HepG2 (cell line): Measurements from ENCODE around the gene SMURF1. TPM values are rescaled to one million over a fixed set of nuclear protein-coding genes. Genes with fewer than 3 reads are reported as not detected.

Experiments used
- ATAC-seq: fragments of 200-7000 bp; cut with Tn5 transposase; 3 replicates; pipeline ENCODE4 v1.9.1; 2020; ENCODE audit warnings: mild to moderate bottlenecking, moderate library complexity
- BruUV-seq: library from RNA; stranded (reverse); fragments of 400-500 nt; replicated peaks from 2 replicates; lab custom pipeline; 2021; lab: Mats Ljungman, UMichigan
- CTCF ChIA-PET: fragments of 300-600 bp; formaldehyde crosslinking; extraction: SDS; loops from one replicate; lab custom pipeline; 2021; ENCODE audit warnings: low total read pairs, inconsistent platforms, low intra/inter-chr PET ratio; lab: Yijun Ruan, JAX
- POLR2A ChIA-PET: fragments of 350-600 bp; sonication (Branson Sonifier 250); formaldehyde crosslinking; loops from one replicate; lab custom pipeline; 2020; ENCODE audit warnings: antibody characterized with exemption, inconsistent platforms; lab: Yijun Ruan, JAX
- DNase-seq: peaks from one replicate; pipeline ENCODE4 v3.0.0-alpha.2; 2015; ENCODE audit warnings: low spot score
- FAIRE-seq: peaks from 3 replicates; lab custom pipeline; 2011; peaks lifted over from hg19 to GRCh38; lab: Jason Lieb, UNC
- H2AFZ ChIP-seq: one replicate; pipeline ENCODE4 v1.6.1; 2011; ENCODE audit warnings: low read length, inconsistent platforms
- H3K27ac ChIP-seq: fragments of 300-600 bp; 3 replicates; pipeline ENCODE4 v1.8.0; 2011; ENCODE audit warnings: mixed run types, mild to moderate bottlenecking, mixed read lengths, low read length, inconsistent platforms; ENCODE audit not compliant: insufficient read depth; ENCODE audit errors: extremely low read length
- H3K27me3 ChIP-seq, 2 experiments: fragments of 200-600 bp in 1 of 2; 2 replicates in 1 of 2; 3 replicates in 1 of 2; pipeline versions ENCODE4 v1.6.0 to v1.8.0; 2011; ENCODE audit warnings: low read length in 2 of 2, mild to moderate bottlenecking in 2 of 2, moderate library complexity in 2 of 2, inconsistent platforms in 1 of 2; ENCODE audit not compliant: insufficient read depth in 2 of 2, control insufficient read depth in 1 of 2
- H3K36me3 ChIP-seq, 2 experiments: fragments of 200-600 bp in 1 of 2; replicated peaks in 1 of 2; 2 replicates in 1 of 2; 3 replicates in 1 of 2; pipeline versions ENCODE4 v1.5.1 to v1.8.0; 2011; ENCODE audit warnings: low read length in 2 of 2, inconsistent platforms in 1 of 2; ENCODE audit not compliant: insufficient read depth in 2 of 2, control insufficient read depth in 1 of 2
- H3K4me1 ChIP-seq: 2 replicates; pipeline ENCODE4 v1.5.1; 2012; ENCODE audit warnings: low read length, inconsistent platforms; ENCODE audit not compliant: insufficient read depth
- H3K4me2 ChIP-seq: 2 replicates; pipeline ENCODE4 v1.6.0; 2011; ENCODE audit warnings: low read depth, low read length, inconsistent platforms
- H3K4me3 ChIP-seq, 3 experiments: fragments of 200-600 bp in 1 of 3; sonication (generic), shearing (Covaris generic) in 1 of 3; replicated peaks in 1 of 3; 2 replicates each; pipeline ENCODE4 v1.5.1; 2011 to 2016; ENCODE audit warnings: low read length in 3 of 3, inconsistent platforms in 2 of 3, low read depth in 2 of 3, mild to moderate bottlenecking in 2 of 3, control low read depth in 1 of 3, mixed read lengths in 1 of 3; ENCODE audit not compliant: insufficient read depth in 1 of 3
- H3K79me2 ChIP-seq: one replicate; pipeline ENCODE4 v1.6.1; 2011; ENCODE audit warnings: low read length, inconsistent platforms; ENCODE audit not compliant: insufficient read depth
- H3K9ac ChIP-seq: 2 replicates; pipeline ENCODE4 v1.6.0; 2011; ENCODE audit warnings: mild to moderate bottlenecking, low read depth, low read length, inconsistent platforms; ENCODE audit not compliant: insufficient read depth
- H3K9me3 ChIP-seq: 2 replicates; pipeline ENCODE4 v1.5.1; 2012; ENCODE audit warnings: mild to moderate bottlenecking, low read length
- H4K20me1 ChIP-seq: 2 replicates; pipeline ENCODE4 v1.6.0; 2011; ENCODE audit warnings: inconsistent platforms, mild to moderate bottlenecking, low read length, moderate library complexity; ENCODE audit not compliant: insufficient read depth
- AKNA ChIP-seq: sonication (generic); formaldehyde crosslinking; IDR thresholded peaks from 2 replicates; pipeline ENCODE4 v1.4.0; 2020; ENCODE audit warnings: missing genetic modification reagents, borderline replicate concordance
- CBX1 ChIP-seq: IDR thresholded peaks from one replicate; pipeline ENCODE4 v1.6.1; 2016; ENCODE audit warnings: antibody characterized with exemption, low read depth
- CSRNP1 ChIP-seq: sonication (generic); formaldehyde crosslinking; IDR thresholded peaks from 2 replicates; pipeline ENCODE4 v1.8.1; 2023; ENCODE audit warnings: mild to moderate bottlenecking, missing genetic modification reagents
- GLMP ChIP-seq: sonication (generic); formaldehyde crosslinking; IDR thresholded peaks from 2 replicates; pipeline ENCODE4 v1.9.0; 2021; ENCODE audit warnings: missing genetic modification reagents, mild to moderate bottlenecking, borderline replicate concordance
- NCOA1 ChIP-seq: sonication (generic); formaldehyde crosslinking; IDR thresholded peaks from 2 replicates; pipeline ENCODE4 v1.9.0; 2021; ENCODE audit warnings: missing genetic modification reagents
- NFE2 ChIP-seq: sonication (generic); formaldehyde crosslinking; IDR thresholded peaks from 2 replicates; pipeline ENCODE4 v1.4.0; 2020; ENCODE audit warnings: missing genetic modification reagents
- SIX1 ChIP-seq: sonication (generic); formaldehyde crosslinking; IDR thresholded peaks from 2 replicates; pipeline ENCODE4 v1.4.0; 2020; ENCODE audit warnings: missing genetic modification reagents, borderline replicate concordance
- SNAPC5 ChIP-seq: sonication (generic); formaldehyde crosslinking; IDR thresholded peaks from 2 replicates; pipeline ENCODE4 v1.8.1; 2023; ENCODE audit warnings: mild to moderate bottlenecking, missing genetic modification reagents, borderline replicate concordance
- TARDBP ChIP-seq: sonication (generic); formaldehyde crosslinking; IDR thresholded peaks from 2 replicates; pipeline ENCODE4 v1.8.0; 2022; ENCODE audit warnings: mild to moderate bottlenecking, missing genetic modification reagents
- WIZ ChIP-seq: sonication (generic); formaldehyde crosslinking; IDR thresholded peaks from 2 replicates; pipeline ENCODE4 v1.5.1; 2020; ENCODE audit warnings: mild to moderate bottlenecking, missing genetic modification reagents
- ZFP37 ChIP-seq: sonication (generic); formaldehyde crosslinking; IDR thresholded peaks from 2 replicates; pipeline ENCODE4 v1.4.0; 2020; ENCODE audit warnings: missing genetic modification reagents, borderline replicate concordance
- ZNF597 ChIP-seq: sonication (generic); formaldehyde crosslinking; IDR thresholded peaks from 2 replicates; pipeline ENCODE4 v1.5.0; 2020; ENCODE audit warnings: missing genetic modification reagents
- ZNF615 ChIP-seq: sonication (generic); formaldehyde crosslinking; IDR thresholded peaks from 2 replicates; pipeline ENCODE4 v1.5.0; 2020; ENCODE audit warnings: mild to moderate bottlenecking, missing genetic modification reagents, borderline replicate concordance
- ZSCAN31 ChIP-seq: sonication (generic); formaldehyde crosslinking; IDR thresholded peaks from 2 replicates; pipeline ENCODE4 v1.5.0; 2020; ENCODE audit warnings: low read depth, mild to moderate bottlenecking, missing genetic modification reagents
- WGBS: methylation state at CpG from one replicate; pipeline ENCODE4 v1.1.6; 2017; ENCODE audit warnings: low lambda C conversion rate; 5-methylcytosine and 5-hydroxymethylcytosine counted together
- in situ Hi-C: cut with HindIII; loops from 2 replicates; pipeline ENCODE4 v1.10.0; 2017; ENCODE audit warnings: low pct_unique_long_range_greater_than_20kb; ENCODE audit not compliant: extremely low pct_ligation_motif_present
- intact Hi-C: fragments of 100-400 bp; cut with micrococcal nuclease; formaldehyde crosslinking; loops from one replicate; pipeline ENCODE4 v1.10.0; 2022; ENCODE audit not compliant: unreplicated experiment
- polyA plus RNA-seq, 8 experiments: library from polyadenylated mRNA; depleted of rRNA in 3 of 8; stranded (reverse) in 7 of 8; unstranded in 1 of 8; fragments of >200 nt; fragmentation: Illumina TruSeq in 4 of 8; extraction: Trizol in 4 of 8; gene quantifications; 2 replicates each; pipeline versions ENCODE4 v1.2.1 to v1.2.3, GENCODE V29; 2011 to 2016; ENCODE audit warnings: low read depth in 4 of 8, missing spikeins in 1 of 8, mixed read lengths in 1 of 8; ENCODE audit not compliant: insufficient read depth in 1 of 8
- total RNA-seq, 5 experiments: library from RNA; depleted of rRNA; stranded (reverse); fragments of >200 nt; fragmentation: Illumina TruSeq; extraction: Trizol; gene quantifications; 2 replicates each; pipeline ENCODE4 v1.2.3, GENCODE V29; 2016; ENCODE audit warnings: low read depth in 1 of 5

The SMURF1 gene
- total and polyA plus RNA-seq, 2 of the 13 experiments (the other 11 are each of a cell fraction or from before 2014, with no cell fraction given), result 8.3 to 11.1 TPM

- TF ChIP-seq SIX1 (CRISPR knock-in tag) (no peak), GLMP (no peak), ZFP37 (no peak)
Measured at GRCh38 chr7:98996150-98996552, 147.8 kb downstream of the SMURF1 start (continued).

GRCh38 chr7:98995523-98996149 lies 148.3 kb downstream of the SMURF1 start:
- in situ Hi-C loops, result no loop called here
- TF ChIP-seq ZNF615 (no peak), ZNF597 (CRISPR knock-in tag) (no peak), CBX1 (no peak), WIZ (no peak), SNAPC5 (no peak), AKNA (no peak), TARDBP (CRISPR knock-in tag) (no peak), NCOA1 (CRISPR knock-in tag) (no peak), NFE2 (CRISPR knock-in tag) (no peak), ZSCAN31 (no peak), CSRNP1 (CRISPR knock-in tag) (no peak)

More at GRCh38 chr7:98995523-98996149, 148.3 kb downstream of the SMURF1 start:
- H3K9me3 ChIP-seq, result no peaks in the 10 kb centered on the region
- no peak for ATAC-seq
- DNase-seq, result no peak
- POLR2A ChIA-PET, result no interaction called here
- no peak overlapping the region for H3K4me2 ChIP-seq
- H4K20me1 ChIP-seq, result 0 out of 2 replicates have a peak, but pooled peaks cover 2% of the 10 kb centered on the region
- no peak overlapping the region for H2AFZ ChIP-seq
- no peak for FAIRE-seq
- CTCF ChIA-PET, result no interaction called here
- BruUV-seq, result no TSS peak
- no peaks in the 10 kb centered on the region for H3K79me2 ChIP-seq
- 95% methylated on average over 16 of the region's 16 CpGs for WGBS
- H3K27ac ChIP-seq, result no peak overlapping the region
- intact Hi-C loops, result no loop called here
- peaks cover 34 to 76% of the 10 kb centered on the region in 2 experiments for H3K36me3 ChIP-seq
- no peaks in the 10 kb centered on the region for H3K27me3 ChIP-seq
- no peak overlapping the region for H3K9ac ChIP-seq
- no peak overlapping the region for H3K4me3 ChIP-seq
- H3K4me1 ChIP-seq, result no peaks in the 10 kb centered on the region
